NCI-H187 (cell line): Measurements from ENCODE around the gene SNAPC2.
"Not testable (repeated sequence)": the region's sequence is repeated elsewhere in the genome, so short reads cannot be mapped to it uniquely, and the experiment has no call there.

Experiments
- DNase-seq, 2 experiments: peaks; one replicate each; lab custom pipeline; 2025; lab: John Stamatoyannopoulos, UW

Gene SNAPC2

GRCh38 chr19:7909471-7910067 lies 10.6 kb upstream of the SNAPC2 start:
- no peak for DNase-seq

- no peak for DNase-seq
Measured at GRCh38 chr19:7910321-7911161, 9.6 kb upstream of the SNAPC2 start.

- no peak for DNase-seq
Measured at GRCh38 chr19:7911508-7912143, 8.5 kb upstream of the SNAPC2 start.

GRCh38 chr19:7912144-7912696 lies 7.9 kb upstream of the SNAPC2 start:
- no peak for DNase-seq

- DNase-seq, result no peak
Measured at GRCh38 chr19:7912697-7913564, 7.2 kb upstream of the SNAPC2 start.

GRCh38 chr19:7913652-7914051 lies 6.5 kb upstream of the SNAPC2 start:
- no peak for DNase-seq

GRCh38 chr19:7914099-7914498 lies 6.0 kb upstream of the SNAPC2 start:
- no peak for DNase-seq

- DNase-seq, result no peak
Measured at GRCh38 chr19:7914598-7915045, 5.5 kb upstream of the SNAPC2 start, which contains the start of gene TGFBR3L. Gene TGFBR3L, plus strand, starts transcription at chr19:7914830.

GRCh38 chr19:7915250-7916102 lies 4.7 kb upstream of the SNAPC2 start:
- DNase-seq, result no peak

GRCh38 chr19:7916103-7916954 lies 3.8 kb upstream of the SNAPC2 start:
- no peak for DNase-seq

- no peak for DNase-seq
Measured at GRCh38 chr19:7916955-7917266, 3.2 kb upstream of the SNAPC2 start.

GRCh38 chr19:7917267-7918061 lies 2.7 kb upstream of the SNAPC2 start:
- DNase-seq, result no peak

- DNase-seq, result not testable (repeated sequence)
Measured at GRCh38 chr19:7918062-7918614, 2.0 kb upstream of the SNAPC2 start.

GRCh38 chr19:7918615-7919421 lies 1.3 kb upstream of the SNAPC2 start:
- no peak for DNase-seq

- peak; percentile 70 to 92 for DNase-seq
Measured at GRCh38 chr19:7920519-7921301, 572 bp downstream of the SNAPC2 start.

GRCh38 chr19:7921302-7921966 lies 1.3 kb downstream of the SNAPC2 start:
- DNase-seq, result no peak
